ENCODE data around the gene PPP1R3E.

GRCh38 chr14:23349156-23349845 lies 46.6 kb upstream of the PPP1R3E start:
- TF ChIP-seq, protein P1, sequence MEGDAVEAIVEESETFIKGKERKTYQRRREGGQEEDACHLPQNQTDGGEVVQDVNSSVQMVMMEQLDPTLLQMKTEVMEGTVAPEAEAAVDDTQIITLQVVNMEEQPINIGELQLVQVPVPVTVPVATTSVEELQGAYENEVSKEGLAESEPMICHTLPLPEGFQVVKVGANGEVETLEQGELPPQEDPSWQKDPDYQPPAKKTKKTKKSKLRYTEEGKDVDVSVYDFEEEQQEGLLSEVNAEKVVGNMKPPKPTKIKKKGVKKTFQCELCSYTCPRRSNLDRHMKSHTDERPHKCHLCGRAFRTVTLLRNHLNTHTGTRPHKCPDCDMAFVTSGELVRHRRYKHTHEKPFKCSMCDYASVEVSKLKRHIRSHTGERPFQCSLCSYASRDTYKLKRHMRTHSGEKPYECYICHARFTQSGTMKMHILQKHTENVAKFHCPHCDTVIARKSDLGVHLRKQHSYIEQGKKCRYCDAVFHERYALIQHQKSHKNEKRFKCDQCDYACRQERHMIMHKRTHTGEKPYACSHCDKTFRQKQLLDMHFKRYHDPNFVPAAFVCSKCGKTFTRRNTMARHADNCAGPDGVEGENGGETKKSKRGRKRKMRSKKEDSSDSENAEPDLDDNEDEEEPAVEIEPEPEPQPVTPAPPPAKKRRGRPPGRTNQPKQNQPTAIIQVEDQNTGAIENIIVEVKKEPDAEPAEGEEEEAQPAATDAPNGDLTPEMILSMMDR (IDR thresholded peaks at IDR 0.05) = no peak
- no peak for TF ChIP-seq POLR2AphosphoS5 (IDR thresholded peaks at IDR 0.05)
